Transverse colon (tissue), 4 donors: Measurements from ENCODE around the gene RABGAP1L. TPM values are rescaled to one million over a fixed set of nuclear protein-coding genes. Genes with fewer than 3 reads are reported as not detected.

Source experiments
- DNase-seq: peaks from one replicate; pipeline ENCODE4 v3.0.0-alpha.2; 2019
- H3K27ac ChIP-seq, 4 donors: fragments of 200-600 bp; sonication (generic); 2 replicates each; pipeline ENCODE4 v1.5.1; 2016 to 2018; ENCODE audit warnings: inconsistent platforms in 4 of 4
- H3K27me3 ChIP-seq: fragments of 200-600 bp; sonication (generic); 2 replicates; pipeline ENCODE4 v1.5.1; 2017; ENCODE audit warnings: inconsistent platforms
- H3K36me3 ChIP-seq, 4 donors: fragments of 200-600 bp; sonication (generic); 2 replicates each; pipeline ENCODE4 v1.5.1; 2017 to 2019; ENCODE audit warnings: inconsistent platforms in 4 of 4
- H3K4me1 ChIP-seq, 4 donors: fragments of 200-600 bp; sonication (generic); 2 replicates each; pipeline ENCODE4 v1.5.1; 2017 to 2020; ENCODE audit warnings: inconsistent platforms in 4 of 4
- H3K4me3 ChIP-seq, 4 donors: fragments of 200-600 bp; sonication (generic); 1 replicate in 1 of 4; 2 replicates in 3 of 4; pipeline versions ENCODE4 v1.5.1 to v1.6.1; 2017 to 2019; ENCODE audit warnings: inconsistent platforms in 4 of 4
- H3K9me3 ChIP-seq, 2 donors: fragments of 200-600 bp; sonication (generic); 2 replicates each; pipeline ENCODE4 v1.5.1; 2017 to 2019; ENCODE audit warnings: inconsistent platforms in 2 of 2
- EP300 ChIP-seq: sonication (generic); formaldehyde crosslinking; IDR thresholded peaks from one replicate; pipeline ENCODE4 v1.6.1; 2017; ENCODE audit warnings: antibody characterized with exemption, low read depth
- POLR2A ChIP-seq: fragments of 450-650 bp; IDR thresholded peaks from one replicate; pipeline ENCODE4 v1.6.1; 2016; ENCODE audit warnings: antibody characterized with exemption, mild to moderate bottlenecking, moderate library complexity
- POLR2AphosphoS5 ChIP-seq, 3 donors: sonication (generic); formaldehyde crosslinking; IDR thresholded peaks; one replicate each; pipeline ENCODE4 v1.6.1; 2016; ENCODE audit warnings: antibody characterized with exemption in 3 of 3
- WGBS, 2 donors: methylation state at CpG; one replicate each; pipeline ENCODE4 v1.1.5; 2018; ENCODE audit warnings: low coverage in 1 of 2; 5-methylcytosine and 5-hydroxymethylcytosine counted together
- in situ Hi-C, 4 donors: fragments of 200-750 bp; cut with MboI; loops; one replicate each; pipeline versions ENCODE4 v1.15.0 to v1.15.1; 2017; ENCODE audit warnings: low sequenced_read_pairs in 3 of 4, low pct_ligation_motif_present in 1 of 4, low pct_unique_long_range_greater_than_20kb in 1 of 4
- intact Hi-C: fragments of 100-400 bp; cut with DNase I; formaldehyde crosslinking; loops from one replicate; pipeline ENCODE4 v1.15.1; 2023; ENCODE audit warnings: low total_unique reads
- total RNA-seq, 4 donors: library from RNA; depleted of rRNA; stranded (reverse); fragments of >200 nt; gene quantifications; one replicate each; pipeline ENCODE4 v1.1.0, GENCODE V29; 2016
- TF ChIP-seq, protein P1 (sequence below), 5 experiments: fragments of 200-600 bp in 3 of 5; fragments of 450-650 bp in 2 of 5; sonication (generic) in 3 of 5; IDR thresholded peaks; 1 replicate in 2 of 5; 2 replicates in 3 of 5; pipeline ENCODE4 v1.5.1; 2016 to 2017; ENCODE audit warnings: antibody characterized with exemption in 5 of 5, inconsistent platforms in 3 of 5, mild to moderate bottlenecking in 2 of 5, moderate library complexity in 1 of 5

The RABGAP1L gene
- total RNA-seq, 4 donors from 2014 or later = 68.9 to 127 (median 99.9) TPM

DNA sequence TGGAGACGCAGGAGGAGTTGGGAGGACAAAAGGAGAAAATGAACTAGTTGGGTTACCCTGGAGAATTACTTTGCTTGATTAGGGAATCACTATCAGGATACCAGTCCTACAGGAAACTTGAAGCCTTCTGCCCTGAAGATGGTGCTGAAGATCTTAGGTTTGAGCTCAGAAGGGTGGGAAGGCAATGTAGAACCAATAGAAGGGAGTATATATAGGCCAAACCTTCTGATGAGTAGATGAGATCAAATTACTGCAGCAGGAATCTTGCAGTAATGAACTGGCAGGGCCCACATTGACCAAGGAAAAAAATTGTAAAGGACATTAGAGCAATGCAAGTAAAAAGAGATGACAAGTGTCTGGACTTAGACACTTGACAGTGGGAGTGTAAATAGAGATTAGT lies 724.1 kb downstream of the RABGAP1L start:
- DNase-seq = no peak
- Histone ChIP-seq H3K27ac (no peak overlapping the region), H3K9me3 (no peaks in the 10 kb centered on the region), H3K4me1 (peaks cover 0 to 12% (median under 1%) of the 10 kb centered on the region in 4 donors), H3K36me3 (peaks cover 0 to 3% (median 0%) of the 10 kb centered on the region in 4 donors), H3K27me3 (no peaks in the 10 kb centered on the region), H3K4me3 (no peak overlapping the region)
- WGBS, 2 donors = 89 to 100% methylated on average over 1 of the region's 1 CpG
- TF ChIP-seq EP300 (no peak), POLR2AphosphoS5 (IDR thresholded peaks at IDR 0.05) (no peak), POLR2A (no peak)
- TF ChIP-seq, protein P1, sequence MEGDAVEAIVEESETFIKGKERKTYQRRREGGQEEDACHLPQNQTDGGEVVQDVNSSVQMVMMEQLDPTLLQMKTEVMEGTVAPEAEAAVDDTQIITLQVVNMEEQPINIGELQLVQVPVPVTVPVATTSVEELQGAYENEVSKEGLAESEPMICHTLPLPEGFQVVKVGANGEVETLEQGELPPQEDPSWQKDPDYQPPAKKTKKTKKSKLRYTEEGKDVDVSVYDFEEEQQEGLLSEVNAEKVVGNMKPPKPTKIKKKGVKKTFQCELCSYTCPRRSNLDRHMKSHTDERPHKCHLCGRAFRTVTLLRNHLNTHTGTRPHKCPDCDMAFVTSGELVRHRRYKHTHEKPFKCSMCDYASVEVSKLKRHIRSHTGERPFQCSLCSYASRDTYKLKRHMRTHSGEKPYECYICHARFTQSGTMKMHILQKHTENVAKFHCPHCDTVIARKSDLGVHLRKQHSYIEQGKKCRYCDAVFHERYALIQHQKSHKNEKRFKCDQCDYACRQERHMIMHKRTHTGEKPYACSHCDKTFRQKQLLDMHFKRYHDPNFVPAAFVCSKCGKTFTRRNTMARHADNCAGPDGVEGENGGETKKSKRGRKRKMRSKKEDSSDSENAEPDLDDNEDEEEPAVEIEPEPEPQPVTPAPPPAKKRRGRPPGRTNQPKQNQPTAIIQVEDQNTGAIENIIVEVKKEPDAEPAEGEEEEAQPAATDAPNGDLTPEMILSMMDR (IDR thresholded peaks at IDR 0.05) = no peak
- intact Hi-C loops = no loop called here
- in situ Hi-C loops = loop anchor here in 1 of 4 donors (10.0 kb wide), 1 partner anchor 101 kb away; no protein-coding TSS in a partner anchor

DNA sequence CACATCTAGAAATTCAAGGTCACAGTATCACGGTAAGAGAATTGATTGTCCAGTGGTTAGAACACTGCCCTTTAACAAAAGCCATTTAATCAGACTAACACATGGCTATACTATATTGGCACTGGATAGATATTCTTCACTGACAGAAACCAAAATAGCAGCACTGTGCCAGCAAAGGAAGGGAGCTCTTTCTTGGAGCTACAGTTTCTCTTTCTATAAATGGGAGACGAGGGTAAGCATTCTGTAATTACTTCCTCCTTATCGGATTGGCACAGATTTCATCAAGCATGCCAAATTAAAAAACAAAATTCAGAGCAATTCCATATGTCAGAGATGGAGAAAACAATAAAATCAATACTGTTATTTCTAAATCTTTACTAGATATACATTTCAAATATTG lies 724.7 kb downstream of the RABGAP1L start:
- H3K27me3 ChIP-seq = no peaks in the 10 kb centered on the region
- peaks cover 0 to 12% (median 0%) of the 10 kb centered on the region in 4 donors for H3K4me1 ChIP-seq
- intact Hi-C loops = no loop called here
- H3K9me3 ChIP-seq = no peaks in the 10 kb centered on the region
- H3K27ac ChIP-seq = no peak overlapping the region
- H3K4me3 ChIP-seq = no peak overlapping the region
- TF ChIP-seq, protein P1 (IDR thresholded peaks at IDR 0.05) = no peak
- TF ChIP-seq POLR2A (no peak), EP300 (no peak), POLR2AphosphoS5 (IDR thresholded peaks at IDR 0.05) (no peak)
- in situ Hi-C loops = loop anchor here in 1 of 4 donors (10.0 kb wide), 1 partner anchor 101 kb away; no protein-coding TSS in a partner anchor
- no peak for DNase-seq
- WGBS, 2 donors = 38 to 41% methylated on average over 2 to 3 of the region's 3 CpGs
- H3K36me3 ChIP-seq = peaks cover 0 to 3% (median 0%) of the 10 kb centered on the region in 4 donors

DNA sequence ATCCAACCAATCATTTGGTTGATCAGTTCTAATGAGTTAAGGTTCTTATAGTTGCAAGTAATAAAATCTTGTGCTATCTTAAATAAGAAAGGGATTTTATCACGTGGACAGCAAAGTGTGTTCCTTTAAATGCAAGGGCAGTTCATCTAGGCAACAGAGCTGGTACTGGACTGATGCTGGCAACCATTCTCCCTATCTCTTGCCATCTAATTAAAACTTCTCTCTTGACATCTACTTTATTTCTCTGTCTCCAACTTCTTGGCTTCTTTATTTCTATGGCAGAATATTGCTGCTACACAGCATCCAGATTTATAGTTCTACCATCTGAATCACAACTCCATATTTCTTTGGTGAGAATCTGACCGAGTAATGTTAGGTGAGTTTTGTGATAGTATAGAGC lies 725.2 kb downstream of the RABGAP1L start:
- Histone ChIP-seq H3K27me3 (no peaks in the 10 kb centered on the region), H3K36me3 (peaks cover 0 to 3% (median 0%) of the 10 kb centered on the region in 4 donors), H3K4me1 (peaks cover 0 to 12% (median 0%) of the 10 kb centered on the region in 4 donors), H3K9me3 (no peaks in the 10 kb centered on the region), H3K27ac (no peak overlapping the region), H3K4me3 (no peak overlapping the region)
- intact Hi-C loops = no loop called here
- WGBS, 2 donors = 69 to 88% methylated on average over 2 of the region's 2 CpGs
- TF ChIP-seq POLR2AphosphoS5 (IDR thresholded peaks at IDR 0.05) = no peak
- TF ChIP-seq, protein P1 (IDR thresholded peaks at IDR 0.05) = no peak
- TF ChIP-seq POLR2A = no peak
- no peak for TF ChIP-seq EP300
- no peak for DNase-seq
- in situ Hi-C loops = loop anchor here in 1 of 4 donors (10.0 kb wide), 1 partner anchor 100 kb away; no protein-coding TSS in a partner anchor

DNA sequence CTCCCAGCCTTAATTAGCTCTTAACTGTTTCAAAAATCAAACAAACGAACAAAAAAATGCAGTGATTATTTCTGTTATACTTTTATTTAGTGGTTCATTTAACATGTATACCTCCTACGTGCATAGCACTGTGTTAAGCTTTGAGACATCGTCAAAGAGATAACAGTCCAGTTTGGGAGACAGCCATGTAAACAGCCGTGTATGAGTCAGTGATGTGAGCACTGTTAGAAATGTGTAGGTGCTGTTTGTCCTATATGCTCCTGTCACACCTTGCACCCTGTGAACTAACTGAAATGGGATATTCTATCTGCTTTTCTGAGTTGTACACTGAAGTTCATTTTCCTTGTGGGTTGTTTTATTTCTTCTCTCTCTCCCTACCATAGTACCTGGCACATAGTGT lies 730.7 kb downstream of the RABGAP1L start:
- H3K4me3 ChIP-seq = no peak overlapping the region
- 61 to 70% methylated on average over 4 of the region's 4 CpGs for WGBS, 2 donors
- H3K9me3 ChIP-seq = no peaks in the 10 kb centered on the region
- DNase-seq = no peak
- H3K27me3 ChIP-seq = no peaks in the 10 kb centered on the region
- peaks cover 0 to 3% (median 0%) of the 10 kb centered on the region in 4 donors for H3K36me3 ChIP-seq
- H3K4me1 ChIP-seq = peaks cover 0 to 14% (median 3%) of the 10 kb centered on the region in 4 donors
- intact Hi-C loops (no loop called here), in situ Hi-C loops (no loop called here)
- H3K27ac ChIP-seq = no peak overlapping the region
- TF ChIP-seq POLR2A (no peak), POLR2AphosphoS5 (IDR thresholded peaks at IDR 0.05) (no peak), EP300 (no peak)
- TF ChIP-seq, protein P1 (IDR thresholded peaks at IDR 0.05) = no peak
